Prostate gland (tissue), 2 donors: ENCODE data around the gene SEPTIN6. TPM values are rescaled to one million over a fixed set of nuclear protein-coding genes. Genes with fewer than 3 reads are reported as not detected.

Source experiments
- DNase-seq: peaks from one replicate; pipeline ENCODE4 v3.0.0-alpha.2; 2019; ENCODE audit warnings: low spot score
- H3K27ac ChIP-seq, 2 donors: fragments of 200-600 bp; sonication (generic); 2 replicates each; pipeline ENCODE4 v1.5.1; 2017 to 2019
- H3K27me3 ChIP-seq: fragments of 200-600 bp; sonication (generic); replicated peaks from 2 replicates; pipeline ENCODE4 v1.5.1; 2019; ENCODE audit not compliant: insufficient read depth
- H3K36me3 ChIP-seq, 2 donors: fragments of 200-600 bp; sonication (generic); 1 replicate in 1 of 2; 2 replicates in 1 of 2; pipeline versions ENCODE4 v1.5.1 to v1.8.1; 2017 to 2019
- H3K4me1 ChIP-seq: fragments of 200-600 bp; sonication (generic); replicated peaks from 2 replicates; pipeline ENCODE4 v1.5.1; 2019
- H3K4me3 ChIP-seq, 2 donors: fragments of 200-600 bp; sonication (generic); 2 replicates each; pipeline ENCODE4 v1.5.1; 2017 to 2019
- H3K9me3 ChIP-seq: fragments of 200-600 bp; sonication (generic); 2 replicates; pipeline ENCODE4 v1.5.1; 2017
- CTCF ChIP-seq, 4 experiments: fragments of 200-600 bp in 2 of 4; fragments of 450-650 bp in 2 of 4; sonication (generic) in 2 of 4; IDR thresholded peaks; 1 replicate in 3 of 4; 2 replicates in 1 of 4; pipeline ENCODE4 v1.5.1; 2016 to 2019; ENCODE audit warnings: antibody characterized with exemption in 4 of 4, mild to moderate bottlenecking in 2 of 4, moderate library complexity in 2 of 4
- POLR2A ChIP-seq: fragments of 450-650 bp; IDR thresholded peaks from one replicate; pipeline ENCODE4 v1.6.1; 2016; ENCODE audit warnings: antibody characterized with exemption, mild to moderate bottlenecking
- POLR2AphosphoS5 ChIP-seq: sonication (generic); formaldehyde crosslinking; IDR thresholded peaks from one replicate; pipeline ENCODE4 v1.6.1; 2017; ENCODE audit warnings: antibody characterized with exemption
- WGBS: methylation state at CpG from one replicate; pipeline ENCODE4 v1.1.5; 2018; 5-methylcytosine and 5-hydroxymethylcytosine counted together
- intact Hi-C: fragments of 100-400 bp; cut with DNase I; formaldehyde crosslinking; loops from one replicate; pipeline ENCODE4 v1.14.2; 2022
- total RNA-seq, 2 donors: library from RNA; depleted of rRNA; stranded (reverse); fragments of >200 nt; gene quantifications; one replicate each; pipeline ENCODE4 v1.1.0, GENCODE V29; 2016

The SEPTIN6 gene
- total RNA-seq, 2 donors from 2014 or later: 20.5 to 175 TPM

- 0% methylated on average over 24 of the region's 66 CpGs for WGBS
- H3K4me3 ChIP-seq: peak overlapping the region; percentile 59 to 62
- no peaks in the 10 kb centered on the region for H3K36me3 ChIP-seq
- no peaks in the 10 kb centered on the region for H3K27me3 ChIP-seq
- H3K27ac ChIP-seq: peak overlapping the region; percentile 63
- H3K9me3 ChIP-seq: no peaks in the 10 kb centered on the region
- intact Hi-C loops: no loop called here
- no peaks in the 10 kb centered on the region for H3K4me1 ChIP-seq
- TF ChIP-seq POLR2AphosphoS5 (no peak), POLR2A (no peak), CTCF (IDR thresholded peaks at IDR 0.05) (no peak)
- peak; percentile 5 for DNase-seq
Observed at GRCh38 chrX:119692191-119693039, 553 bp downstream of the SEPTIN6 start.

- H3K27me3 ChIP-seq: no peaks in the 10 kb centered on the region
- DNase-seq: no peak
- no peak overlapping the region for H3K4me3 ChIP-seq
- no peaks in the 10 kb centered on the region for H3K36me3 ChIP-seq
- H3K4me1 ChIP-seq: no peaks in the 10 kb centered on the region
- TF ChIP-seq POLR2A (no peak), CTCF (IDR thresholded peaks at IDR 0.05) (no peak), POLR2AphosphoS5 (no peak)
- no peaks in the 10 kb centered on the region for H3K9me3 ChIP-seq
- intact Hi-C loops: no loop called here
- 67% methylated on average over 8 of the region's 8 CpGs for WGBS
- no peak overlapping the region for H3K27ac ChIP-seq
Observed at GRCh38 chrX:119690921-119691716, 1.8 kb downstream of the SEPTIN6 start.

DNA sequence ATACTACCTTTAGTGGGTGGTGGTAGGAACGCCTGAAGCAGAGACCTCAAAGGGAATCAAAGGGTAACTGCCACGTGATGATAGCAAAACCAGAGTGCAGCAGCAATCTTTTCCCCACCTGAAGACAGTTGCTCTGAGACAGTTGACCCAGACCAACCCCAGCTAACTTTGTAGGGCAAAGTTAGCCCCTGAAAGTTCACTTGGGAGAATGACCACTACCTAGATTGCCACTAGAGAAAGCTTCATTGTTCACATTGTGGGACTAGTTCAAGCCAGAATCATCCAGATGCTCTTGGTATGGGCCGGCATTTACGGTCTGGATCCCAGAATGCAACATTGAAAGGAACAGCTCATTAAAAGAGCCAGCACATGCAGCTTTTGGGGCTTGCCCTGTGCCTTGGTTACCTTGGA lies 4.1 kb downstream of the SEPTIN6 start:
- Histone ChIP-seq H3K36me3 (no peaks in the 10 kb centered on the region), H3K4me1 (no peaks in the 10 kb centered on the region)

GRCh38 chrX:119687661-119688413 lies 5.1 kb downstream of the SEPTIN6 start:
- H3K9me3 ChIP-seq: no peaks in the 10 kb centered on the region
- no peak for DNase-seq
- no peaks in the 10 kb centered on the region for H3K27me3 ChIP-seq
- TF ChIP-seq POLR2AphosphoS5: no peak
- no peak for TF ChIP-seq CTCF (IDR thresholded peaks at IDR 0.05)
- TF ChIP-seq POLR2A: no peak
- intact Hi-C loops: no loop called here
- no peak overlapping the region for H3K27ac ChIP-seq
- no peaks in the 10 kb centered on the region for H3K36me3 ChIP-seq
- H3K4me3 ChIP-seq: no peak overlapping the region
- 78% methylated on average over 5 of the region's 5 CpGs for WGBS
- no peaks in the 10 kb centered on the region for H3K4me1 ChIP-seq

More for the DNA sequence above, 4.1 kb downstream of the SEPTIN6 start:
- Histone ChIP-seq H3K9me3 (no peaks in the 10 kb centered on the region), H3K4me3 (no peak overlapping the region), H3K27me3 (no peaks in the 10 kb centered on the region), H3K27ac (no peak overlapping the region)
- DNase-seq: no peak
- WGBS: 89% methylated on average over 4 of the region's 4 CpGs
- TF ChIP-seq POLR2AphosphoS5: no peak
- intact Hi-C loops: no loop called here
